HepG2 (cell line): Measurements from ENCODE around the gene GNG4. TPM values are rescaled to one million over a fixed set of nuclear protein-coding genes. Genes with fewer than 3 reads are reported as not detected.

Experiments used
- ATAC-seq: fragments of 200-7000 bp; cut with Tn5 transposase; 3 replicates; pipeline ENCODE4 v1.9.1; 2020; ENCODE audit warnings: mild to moderate bottlenecking, moderate library complexity
- BruUV-seq: library from RNA; stranded (reverse); fragments of 400-500 nt; replicated peaks from 2 replicates; lab custom pipeline; 2021; lab: Mats Ljungman, UMichigan
- CTCF ChIA-PET: fragments of 300-600 bp; formaldehyde crosslinking; extraction: SDS; loops from one replicate; lab custom pipeline; 2021; ENCODE audit warnings: low total read pairs, inconsistent platforms, low intra/inter-chr PET ratio; lab: Yijun Ruan, JAX
- POLR2A ChIA-PET: fragments of 350-600 bp; sonication (Branson Sonifier 250); formaldehyde crosslinking; loops from one replicate; lab custom pipeline; 2020; ENCODE audit warnings: antibody characterized with exemption, inconsistent platforms; lab: Yijun Ruan, JAX
- DNase-seq: peaks from one replicate; pipeline ENCODE4 v3.0.0-alpha.2; 2015; ENCODE audit warnings: low spot score
- FAIRE-seq: peaks from 3 replicates; lab custom pipeline; 2011; peaks lifted over from hg19 to GRCh38; lab: Jason Lieb, UNC
- H2AFZ ChIP-seq: one replicate; pipeline ENCODE4 v1.6.1; 2011; ENCODE audit warnings: low read length, inconsistent platforms
- H3K27ac ChIP-seq: fragments of 300-600 bp; 3 replicates; pipeline ENCODE4 v1.8.0; 2011; ENCODE audit warnings: mixed run types, mild to moderate bottlenecking, mixed read lengths, low read length, inconsistent platforms; ENCODE audit not compliant: insufficient read depth; ENCODE audit errors: extremely low read length
- H3K27me3 ChIP-seq, 2 experiments: fragments of 200-600 bp in 1 of 2; 2 replicates in 1 of 2; 3 replicates in 1 of 2; pipeline versions ENCODE4 v1.6.0 to v1.8.0; 2011; ENCODE audit warnings: low read length in 2 of 2, mild to moderate bottlenecking in 2 of 2, moderate library complexity in 2 of 2, inconsistent platforms in 1 of 2; ENCODE audit not compliant: insufficient read depth in 2 of 2, control insufficient read depth in 1 of 2
- H3K36me3 ChIP-seq, 2 experiments: fragments of 200-600 bp in 1 of 2; replicated peaks in 1 of 2; 2 replicates in 1 of 2; 3 replicates in 1 of 2; pipeline versions ENCODE4 v1.5.1 to v1.8.0; 2011; ENCODE audit warnings: low read length in 2 of 2, inconsistent platforms in 1 of 2; ENCODE audit not compliant: insufficient read depth in 2 of 2, control insufficient read depth in 1 of 2
- H3K4me1 ChIP-seq: 2 replicates; pipeline ENCODE4 v1.5.1; 2012; ENCODE audit warnings: low read length, inconsistent platforms; ENCODE audit not compliant: insufficient read depth
- H3K4me2 ChIP-seq: 2 replicates; pipeline ENCODE4 v1.6.0; 2011; ENCODE audit warnings: low read depth, low read length, inconsistent platforms
- H3K4me3 ChIP-seq, 3 experiments: fragments of 200-600 bp in 1 of 3; sonication (generic), shearing (Covaris generic) in 1 of 3; replicated peaks in 1 of 3; 2 replicates each; pipeline ENCODE4 v1.5.1; 2011 to 2016; ENCODE audit warnings: low read length in 3 of 3, inconsistent platforms in 2 of 3, low read depth in 2 of 3, mild to moderate bottlenecking in 2 of 3, control low read depth in 1 of 3, mixed read lengths in 1 of 3; ENCODE audit not compliant: insufficient read depth in 1 of 3
- H3K79me2 ChIP-seq: one replicate; pipeline ENCODE4 v1.6.1; 2011; ENCODE audit warnings: low read length, inconsistent platforms; ENCODE audit not compliant: insufficient read depth
- H3K9ac ChIP-seq: 2 replicates; pipeline ENCODE4 v1.6.0; 2011; ENCODE audit warnings: mild to moderate bottlenecking, low read depth, low read length, inconsistent platforms; ENCODE audit not compliant: insufficient read depth
- H3K9me3 ChIP-seq: 2 replicates; pipeline ENCODE4 v1.5.1; 2012; ENCODE audit warnings: mild to moderate bottlenecking, low read length
- H4K20me1 ChIP-seq: 2 replicates; pipeline ENCODE4 v1.6.0; 2011; ENCODE audit warnings: inconsistent platforms, mild to moderate bottlenecking, low read length, moderate library complexity; ENCODE audit not compliant: insufficient read depth
- ELF1 ChIP-seq: sonication (generic); formaldehyde crosslinking; IDR thresholded peaks from 2 replicates; pipeline ENCODE4 v1.4.0; 2020; ENCODE audit warnings: missing genetic modification reagents
- EP300 ChIP-seq, 3 experiments: sonication (generic) in 1 of 3; formaldehyde crosslinking in 1 of 3; IDR thresholded peaks; 2 replicates each; pipeline versions ENCODE4 v1.5.1 to v1.6.1; 2011 to 2020; ENCODE audit warnings: low read depth in 2 of 3, low read length in 2 of 3, borderline replicate concordance in 1 of 3, improper control_type of control experiment in 1 of 3, mild to moderate bottlenecking in 1 of 3, missing genetic modification reagents in 1 of 3, moderate library complexity in 1 of 3
- FOXA1 ChIP-seq, 2 experiments: fragments of 450-650 bp in 1 of 2; sonication (generic) in 1 of 2; formaldehyde crosslinking in 1 of 2; IDR thresholded peaks; 2 replicates each; pipeline versions ENCODE4 v1.4.0 to v1.6.1; 2016 to 2020; ENCODE audit warnings: missing genetic modification reagents in 1 of 2
- FOXA3 ChIP-seq: IDR thresholded peaks from 2 replicates; pipeline ENCODE4 v1.6.1; 2016; ENCODE audit warnings: missing genetic modification reagents, missing compliant biosample characterization
- MAZ ChIP-seq, 2 experiments: sonication (generic) in 1 of 2; formaldehyde crosslinking in 1 of 2; IDR thresholded peaks; 2 replicates each; pipeline versions ENCODE4 v1.5.0 to v1.6.1; 2012 to 2020; ENCODE audit warnings: low read depth in 2 of 2, mild to moderate bottlenecking in 2 of 2, borderline replicate concordance in 1 of 2, improper control_type of control experiment in 1 of 2, low read length in 1 of 2, missing genetic modification reagents in 1 of 2, moderate library complexity in 1 of 2
- PATZ1 ChIP-seq: sonication (generic); formaldehyde crosslinking; IDR thresholded peaks from 2 replicates; pipeline ENCODE4 v1.4.0; 2020; ENCODE audit warnings: missing genetic modification reagents
- PRDM15 ChIP-seq: sonication (generic); formaldehyde crosslinking; IDR thresholded peaks from 2 replicates; pipeline ENCODE4 v1.4.0; 2020; ENCODE audit warnings: missing genetic modification reagents
- RFX5 ChIP-seq: IDR thresholded peaks from 2 replicates; pipeline ENCODE4 v1.6.1; 2011; ENCODE audit warnings: low read depth, low read length, improper control_type of control experiment
- TP53 ChIP-seq: sonication (generic); formaldehyde crosslinking; conservative IDR thresholded peaks from 2 replicates; pipeline ENCODE4 v1.4.0; 2020; ENCODE audit warnings: missing genetic modification reagents
- ZMYM4 ChIP-seq: sonication (generic); formaldehyde crosslinking; IDR thresholded peaks from 2 replicates; pipeline ENCODE4 v1.8.1; 2023; ENCODE audit warnings: mild to moderate bottlenecking, missing genetic modification reagents
- ZNF253 ChIP-seq: sonication (generic); formaldehyde crosslinking; IDR thresholded peaks from 2 replicates; pipeline ENCODE4 v1.8.0; 2022; ENCODE audit warnings: mild to moderate bottlenecking, missing genetic modification reagents, borderline replicate concordance
- ZNF562 ChIP-seq: sonication (generic); formaldehyde crosslinking; IDR thresholded peaks from 2 replicates; pipeline ENCODE4 v1.8.0; 2022; ENCODE audit warnings: missing genetic modification reagents, borderline replicate concordance
- WGBS: methylation state at CpG from one replicate; pipeline ENCODE4 v1.1.6; 2017; ENCODE audit warnings: low lambda C conversion rate; 5-methylcytosine and 5-hydroxymethylcytosine counted together
- in situ Hi-C: cut with HindIII; loops from 2 replicates; pipeline ENCODE4 v1.10.0; 2017; ENCODE audit warnings: low pct_unique_long_range_greater_than_20kb; ENCODE audit not compliant: extremely low pct_ligation_motif_present
- intact Hi-C: fragments of 100-400 bp; cut with micrococcal nuclease; formaldehyde crosslinking; loops from one replicate; pipeline ENCODE4 v1.10.0; 2022; ENCODE audit not compliant: unreplicated experiment
- polyA plus RNA-seq, 8 experiments: library from polyadenylated mRNA; depleted of rRNA in 3 of 8; stranded (reverse) in 7 of 8; unstranded in 1 of 8; fragments of >200 nt; fragmentation: Illumina TruSeq in 4 of 8; extraction: Trizol in 4 of 8; gene quantifications; 2 replicates each; pipeline versions ENCODE4 v1.2.1 to v1.2.3, GENCODE V29; 2011 to 2016; ENCODE audit warnings: low read depth in 4 of 8, missing spikeins in 1 of 8, mixed read lengths in 1 of 8; ENCODE audit not compliant: insufficient read depth in 1 of 8
- total RNA-seq, 5 experiments: library from RNA; depleted of rRNA; stranded (reverse); fragments of >200 nt; fragmentation: Illumina TruSeq; extraction: Trizol; gene quantifications; 2 replicates each; pipeline ENCODE4 v1.2.3, GENCODE V29; 2016; ENCODE audit warnings: low read depth in 1 of 5

GNG4 gene
- total and polyA plus RNA-seq, 2 of the 13 experiments (the other 11 are each of a cell fraction or from before 2014, with no cell fraction given) = 27.1 to 69.5 TPM

- intact Hi-C loops = no loop called here
- peak; percentile 46; the same call in 1 of the 3 replicates for ATAC-seq
Observed at GRCh38 chr1:235675152-235675890, 25.7 kb upstream of the GNG4 start.

More at GRCh38 chr1:235675152-235675890, 25.7 kb upstream of the GNG4 start:
- Histone ChIP-seq H3K4me3 (no peak overlapping the region), H3K9ac (no peak overlapping the region), H3K4me1 (peaks cover 23% of the 10 kb centered on the region), H3K27me3 (no peaks in the 10 kb centered on the region), H3K27ac (peak overlapping the region; percentile 60), H3K79me2 (no peaks in the 10 kb centered on the region), H2AFZ (peak overlapping the region; percentile 34), H3K4me2 (no peak overlapping the region), H4K20me1 (no peaks in the 10 kb centered on the region), H3K9me3 (peaks cover 21% of the 10 kb centered on the region), H3K36me3 (no peaks in the 10 kb centered on the region)
- DNase-seq (peak; percentile 39), FAIRE-seq (no peak)
- POLR2A ChIA-PET = interaction anchor here (1.3 kb wide), 1 partner anchor 18 kb away, joined by 6 read pairs; no protein-coding TSS in a partner anchor
- WGBS = 95% methylated on average over 10 of the region's 10 CpGs
- CTCF ChIA-PET = no interaction called here
- in situ Hi-C loops = no loop called here
- TF ChIP-seq FOXA3 (CRISPR knock-in tag) (peak; percentile 66), PATZ1 (CRISPR knock-in tag) (no peak), ZNF562 (CRISPR knock-in tag) (peak; percentile 57; the same call in 1 of the 2 replicates), ELF1 (CRISPR knock-in tag) (no peak), PRDM15 (CRISPR knock-in tag) (no peak), MAZ (IDR thresholded peaks at IDR 0.05; ENCODE audit: borderline replicate concordance, low read depth, low read length) (peak; percentile 85), MAZ (CRISPR knock-in tag; IDR thresholded peaks at IDR 0.05; ENCODE audit: low read depth) (no peak), EP300 (IDR thresholded peaks at IDR 0.05; ENCODE audit: low read depth in 2 of 2, low read length in 2 of 2) (peak in 1 of 2 experiments; percentile 39; a peak in 2 of 4 replicates), EP300 (CRISPR knock-in tag; IDR thresholded peaks at IDR 0.05; ENCODE audit: borderline replicate concordance) (no peak), FOXA1 (IDR thresholded peaks at IDR 0.05) (no peak), FOXA1 (CRISPR knock-in tag; IDR thresholded peaks at IDR 0.05) (0 out of 2 replicates have a peak, but pooled peaks have one; percentile 16), ZNF253 (no peak), RFX5 (peak; percentile 73; the same call in 1 of the 2 replicates), ZMYM4 (CRISPR knock-in tag) (0 out of 2 replicates have a peak, but pooled peaks have one; percentile 19), TP53 (peak; percentile 100)
- BruUV-seq = no TSS peak
